Measurements from ENCODE around the gene ROR2. TPM values are rescaled to one million over a fixed set of nuclear protein-coding genes. Genes with fewer than 3 reads are reported as not detected.

ROR2 gene
- total RNA-seq, 4 donors from 2014 or later: 0.70 to 9.9 (median 4.1) TPM

DNA sequence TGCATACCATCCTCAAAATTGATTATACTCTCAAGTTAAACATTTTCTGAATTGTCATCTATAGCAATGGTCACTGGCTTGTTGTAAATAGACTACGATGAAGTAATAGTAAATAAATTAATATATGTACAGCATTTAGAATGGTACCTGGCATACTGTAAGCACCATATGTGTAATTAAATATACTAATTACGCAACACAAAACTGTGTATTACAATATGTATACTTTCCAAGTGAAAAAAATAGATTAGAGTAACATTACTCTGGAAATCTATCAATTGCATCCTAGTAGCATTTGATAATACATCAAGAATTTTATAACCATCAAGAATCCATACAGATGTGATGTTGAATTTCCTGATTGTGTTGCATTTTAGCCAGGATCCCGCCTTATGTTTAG lies 17.2 kb upstream of the ROR2 start:
- H3K4me1 ChIP-seq: no peaks in the 10 kb centered on the region
- DNase-seq: no peak
- H3K4me3 ChIP-seq: no peak overlapping the region
- TF ChIP-seq, protein P1, sequence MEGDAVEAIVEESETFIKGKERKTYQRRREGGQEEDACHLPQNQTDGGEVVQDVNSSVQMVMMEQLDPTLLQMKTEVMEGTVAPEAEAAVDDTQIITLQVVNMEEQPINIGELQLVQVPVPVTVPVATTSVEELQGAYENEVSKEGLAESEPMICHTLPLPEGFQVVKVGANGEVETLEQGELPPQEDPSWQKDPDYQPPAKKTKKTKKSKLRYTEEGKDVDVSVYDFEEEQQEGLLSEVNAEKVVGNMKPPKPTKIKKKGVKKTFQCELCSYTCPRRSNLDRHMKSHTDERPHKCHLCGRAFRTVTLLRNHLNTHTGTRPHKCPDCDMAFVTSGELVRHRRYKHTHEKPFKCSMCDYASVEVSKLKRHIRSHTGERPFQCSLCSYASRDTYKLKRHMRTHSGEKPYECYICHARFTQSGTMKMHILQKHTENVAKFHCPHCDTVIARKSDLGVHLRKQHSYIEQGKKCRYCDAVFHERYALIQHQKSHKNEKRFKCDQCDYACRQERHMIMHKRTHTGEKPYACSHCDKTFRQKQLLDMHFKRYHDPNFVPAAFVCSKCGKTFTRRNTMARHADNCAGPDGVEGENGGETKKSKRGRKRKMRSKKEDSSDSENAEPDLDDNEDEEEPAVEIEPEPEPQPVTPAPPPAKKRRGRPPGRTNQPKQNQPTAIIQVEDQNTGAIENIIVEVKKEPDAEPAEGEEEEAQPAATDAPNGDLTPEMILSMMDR (IDR thresholded peaks at IDR 0.05): no peak
- no peak for TF ChIP-seq POLR2A (IDR thresholded peaks at IDR 0.05)
- H3K27me3 ChIP-seq: no peaks in the 10 kb centered on the region
- H3K9me3 ChIP-seq: no peaks in the 10 kb centered on the region
- no peak overlapping the region for H3K27ac ChIP-seq
- H3K36me3 ChIP-seq: no peaks in the 10 kb centered on the region

DNA sequence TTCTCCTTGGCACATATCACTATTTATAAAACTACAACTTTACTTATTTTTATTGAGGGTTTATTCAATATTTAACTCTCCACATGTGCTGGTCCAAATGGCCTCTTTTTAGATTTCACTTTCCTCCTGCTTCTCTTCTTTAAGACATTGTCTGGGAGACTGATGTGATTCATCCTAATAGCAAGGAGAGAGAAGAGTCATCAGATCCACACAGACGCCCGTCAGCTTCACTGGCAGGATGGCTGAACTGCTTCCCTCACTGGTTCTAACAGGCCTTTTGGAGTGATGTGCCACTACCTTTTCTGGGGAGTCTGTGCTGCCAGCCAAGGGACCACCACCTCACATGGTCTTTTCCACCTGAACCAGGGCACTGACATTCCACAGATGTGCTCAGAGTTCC lies 16.5 kb upstream of the ROR2 start:
- no peaks in the 10 kb centered on the region for H3K36me3 ChIP-seq
- H3K27me3 ChIP-seq: no peaks in the 10 kb centered on the region
- no peak for TF ChIP-seq POLR2A (IDR thresholded peaks at IDR 0.05)
- TF ChIP-seq, protein P1 (IDR thresholded peaks at IDR 0.05): no peak
- H3K27ac ChIP-seq: no peak overlapping the region
- DNase-seq: no peak
- H3K4me1 ChIP-seq: no peaks in the 10 kb centered on the region
- H3K4me3 ChIP-seq: no peak overlapping the region
- H3K9me3 ChIP-seq: no peaks in the 10 kb centered on the region

DNA sequence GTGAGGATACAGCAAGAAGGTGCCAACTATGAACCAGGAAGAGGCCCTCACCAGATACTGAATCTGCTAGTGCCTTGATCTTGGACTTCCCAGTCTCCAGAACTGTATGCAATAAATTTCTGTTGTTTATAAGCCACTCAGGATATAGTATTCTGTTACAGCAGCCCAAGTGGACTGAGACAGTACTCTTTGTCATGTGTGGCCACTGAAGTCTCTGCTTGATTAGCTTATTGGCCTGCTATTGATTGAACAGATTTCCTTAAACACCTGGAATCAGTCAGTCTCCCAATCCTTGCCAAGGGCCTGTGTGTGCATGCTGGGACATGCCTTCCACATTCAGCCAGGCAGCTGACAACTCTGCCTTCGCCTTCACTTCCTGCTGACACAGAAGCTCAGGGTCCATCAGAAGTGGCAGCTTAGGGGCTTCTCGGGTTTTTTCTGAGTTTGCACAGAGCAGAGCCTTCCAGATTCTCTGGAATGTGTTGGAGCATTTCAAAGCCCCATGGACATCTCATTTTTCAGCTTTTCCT lies 13.7 kb upstream of the ROR2 start:
- Histone ChIP-seq H3K36me3 (no peaks in the 10 kb centered on the region), H3K9me3 (no peaks in the 10 kb centered on the region), H3K4me3 (no peak overlapping the region), H3K4me1 (no peaks in the 10 kb centered on the region), H3K27ac (no peak overlapping the region), H3K27me3 (no peaks in the 10 kb centered on the region)
- no peak for DNase-seq
- TF ChIP-seq, protein P1 (IDR thresholded peaks at IDR 0.05): no peak
- TF ChIP-seq POLR2A (IDR thresholded peaks at IDR 0.05): no peak

DNA sequence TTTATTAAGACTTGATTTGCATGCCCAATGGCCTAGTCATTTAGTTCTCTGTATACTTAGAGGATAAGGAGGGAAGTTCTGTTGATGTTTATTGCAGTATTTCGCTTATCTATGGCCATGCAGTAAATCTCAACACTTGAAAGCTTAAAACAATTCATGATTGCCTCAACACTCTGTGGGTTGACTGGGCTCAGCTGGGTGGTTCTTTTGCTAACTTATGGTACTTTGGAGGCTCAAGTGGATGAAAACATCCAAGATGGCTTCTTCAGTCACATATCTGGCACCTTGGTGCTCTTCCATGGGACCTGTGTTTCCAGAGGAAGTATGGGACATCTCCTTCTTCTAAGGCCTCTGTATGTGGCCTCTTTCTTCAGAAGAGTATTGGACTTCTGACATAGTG lies 10.3 kb upstream of the ROR2 start:
- Histone ChIP-seq H3K27ac (no peak overlapping the region), H3K4me1 (no peaks in the 10 kb centered on the region), H3K4me3 (no peak overlapping the region), H3K27me3 (no peaks in the 10 kb centered on the region), H3K36me3 (no peaks in the 10 kb centered on the region), H3K9me3 (no peaks in the 10 kb centered on the region)
- DNase-seq: no peak
- no peak for TF ChIP-seq POLR2A (IDR thresholded peaks at IDR 0.05)
- TF ChIP-seq, protein P1 (IDR thresholded peaks at IDR 0.05): no peak

DNA sequence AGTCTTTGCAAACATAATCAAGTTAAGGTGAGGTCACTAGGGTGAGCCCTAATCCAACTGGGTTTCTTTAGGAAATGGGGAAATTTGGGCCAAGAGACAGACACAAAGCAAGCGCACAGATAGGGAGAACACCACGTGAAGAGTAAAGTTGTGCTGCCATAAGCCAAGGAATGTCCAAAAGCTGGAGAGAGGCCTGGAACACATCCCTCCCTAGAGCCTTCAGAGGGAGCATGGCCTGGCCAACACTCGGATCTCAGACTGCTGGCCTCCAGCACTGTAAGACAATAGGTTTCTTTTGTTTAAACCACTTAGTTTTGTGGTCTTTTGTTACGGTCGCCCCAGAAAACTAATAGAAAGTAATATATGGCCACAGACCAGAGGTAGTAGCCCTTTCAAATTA lies 8.1 kb upstream of the ROR2 start:
- DNase-seq: no peak
- no peak overlapping the region for H3K4me3 ChIP-seq
- H3K27ac ChIP-seq: no peak overlapping the region
- TF ChIP-seq POLR2A (IDR thresholded peaks at IDR 0.05): no peak
- TF ChIP-seq, protein P1 (IDR thresholded peaks at IDR 0.05): no peak
- no peaks in the 10 kb centered on the region for H3K9me3 ChIP-seq
- H3K4me1 ChIP-seq: no peaks in the 10 kb centered on the region
- no peaks in the 10 kb centered on the region for H3K27me3 ChIP-seq
- H3K36me3 ChIP-seq: no peaks in the 10 kb centered on the region

Data from Peyer's patch (tissue), 4 donors.